GM20431 (cell line): ENCODE data around the gene CIDEA.

Experiments
- in situ Hi-C: fragments of 300-500 bp; cut with MseI, MboI; formaldehyde crosslinking; loops from one replicate; pipeline ENCODE4 v1.15.0; 2020; ENCODE audit warnings: low sequenced_read_pairs; ENCODE audit not compliant: unreplicated experiment

Gene CIDEA

DNA sequence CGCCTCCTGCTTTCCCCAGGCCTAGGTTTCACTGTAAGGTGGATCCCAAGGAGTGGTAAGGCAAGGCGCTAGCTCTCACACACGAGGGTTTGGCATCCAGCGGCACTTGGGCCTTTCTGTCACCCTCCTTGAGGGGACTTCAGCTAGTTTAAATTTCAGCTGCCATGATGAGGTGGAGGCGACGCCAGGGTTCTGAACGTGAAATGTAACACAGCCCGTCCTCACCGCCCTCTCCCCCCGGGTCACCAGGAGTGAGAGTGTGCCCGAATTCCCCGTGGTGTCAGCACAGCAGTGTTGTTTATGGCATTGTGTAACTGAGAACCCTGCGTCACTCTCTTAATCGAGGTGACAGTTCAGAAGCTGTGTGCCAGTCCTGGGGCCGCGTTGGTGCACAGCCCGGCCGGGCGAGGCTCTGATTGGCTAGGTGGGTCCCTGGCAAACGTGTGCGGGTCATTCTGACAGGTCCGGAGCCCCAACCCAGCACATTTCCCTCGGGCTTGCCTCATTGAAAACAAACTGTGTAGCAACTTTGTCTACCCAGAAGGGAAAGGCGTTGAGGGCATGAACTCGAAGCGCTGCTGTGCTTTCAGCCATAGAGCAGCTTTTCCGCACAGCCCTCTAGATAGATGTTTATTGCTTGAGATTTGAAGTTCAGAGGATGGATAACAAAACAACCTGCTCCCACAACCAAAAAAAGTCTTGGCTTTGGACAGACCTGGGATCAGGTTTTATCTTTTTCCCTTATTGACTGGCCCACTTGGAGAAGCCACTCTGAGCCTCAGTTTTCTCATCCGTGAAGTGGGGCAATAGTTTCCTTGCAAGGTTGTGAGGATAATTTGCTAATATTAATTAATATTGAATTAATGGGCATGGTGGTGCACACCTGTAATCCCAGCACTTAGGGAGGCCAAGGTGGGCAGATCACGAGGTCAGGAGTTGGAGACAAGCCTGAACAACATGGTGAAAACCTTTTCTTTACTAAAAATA, 4.9 kb downstream of the CIDEA start:
- in situ Hi-C loops = no loop called here

DNA sequence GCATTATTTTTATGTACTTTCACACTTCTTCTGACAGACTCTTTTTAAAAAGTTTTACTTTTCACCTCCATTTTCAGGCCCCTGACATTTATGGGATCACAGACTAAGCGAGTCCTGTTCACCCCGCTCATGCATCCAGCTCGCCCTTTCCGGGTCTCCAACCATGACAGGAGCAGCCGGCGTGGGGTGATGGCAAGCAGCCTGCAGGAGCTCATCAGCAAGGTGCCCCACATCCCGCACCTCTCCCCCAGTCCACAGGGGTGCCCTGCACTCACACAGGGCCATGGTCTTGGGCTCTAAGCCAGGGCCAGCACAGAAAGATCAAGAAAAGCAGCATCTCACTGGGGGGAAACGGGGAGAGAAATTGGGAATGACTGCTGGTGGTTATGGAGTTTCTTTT, 8.6 kb downstream of the CIDEA start:
- in situ Hi-C loops = no loop called here

DNA sequence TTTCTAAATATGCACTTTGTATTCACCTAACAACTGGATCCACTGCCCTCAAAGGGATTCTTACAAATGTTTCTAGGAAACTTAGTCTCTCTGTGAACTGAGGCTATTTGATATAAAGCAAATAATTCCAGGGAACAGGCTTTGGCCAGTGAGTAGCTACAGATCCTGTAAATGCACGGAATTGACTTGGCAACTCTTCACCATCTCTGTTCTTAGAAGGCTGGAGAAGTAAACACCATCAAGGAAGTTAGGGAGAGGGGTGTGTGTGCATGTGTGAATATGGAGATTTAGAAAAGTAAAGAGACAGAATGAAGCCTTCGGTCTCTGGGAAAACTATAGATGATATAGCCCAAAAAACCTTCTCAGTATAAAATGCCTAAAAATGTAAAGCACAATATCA, 10.7 kb downstream of the CIDEA start:
- in situ Hi-C loops = no loop called here

DNA sequence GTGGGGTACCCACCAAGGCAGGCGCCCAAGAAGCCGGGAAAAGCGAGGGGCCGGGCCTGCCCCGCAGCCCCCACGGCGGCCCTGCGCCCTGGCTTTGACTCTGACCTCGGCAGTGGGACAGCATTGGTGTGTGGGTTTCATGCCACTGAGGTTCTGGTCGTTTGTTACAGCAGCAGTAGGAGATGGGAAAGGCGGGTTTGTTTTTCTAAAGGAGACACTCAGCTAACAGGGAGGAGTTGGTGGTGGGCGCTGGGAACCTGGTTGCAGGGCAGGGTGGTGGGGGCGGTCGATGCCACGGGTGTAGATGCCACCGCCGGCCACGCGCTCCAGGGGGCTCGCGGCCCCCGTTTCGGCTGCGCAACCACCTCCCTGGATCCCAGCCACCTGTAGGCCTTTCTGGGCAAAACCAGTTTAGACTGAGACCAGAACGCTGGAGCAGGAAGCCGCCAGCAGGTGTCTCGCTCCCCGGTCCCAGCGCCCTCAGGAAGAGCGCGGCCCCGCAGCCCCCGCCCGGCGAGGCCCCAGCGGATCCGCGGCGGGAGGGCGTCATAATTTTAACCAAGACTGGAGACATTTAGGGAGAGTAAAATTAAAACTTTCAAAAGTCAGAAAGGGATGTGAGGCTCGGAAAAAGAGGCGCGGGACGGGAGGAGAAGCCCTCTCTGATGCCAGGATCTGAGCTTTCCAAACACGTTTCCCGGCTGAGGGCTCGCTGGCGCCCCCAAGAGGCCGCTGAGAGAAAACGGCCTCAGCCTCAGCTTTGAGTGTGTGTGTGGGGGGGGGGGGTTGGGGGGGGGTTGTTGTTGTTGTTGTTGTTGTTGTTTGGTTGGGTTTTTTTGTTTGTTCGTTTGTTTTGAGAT, 17.4 kb downstream of the CIDEA start:
- in situ Hi-C loops = no loop called here

DNA sequence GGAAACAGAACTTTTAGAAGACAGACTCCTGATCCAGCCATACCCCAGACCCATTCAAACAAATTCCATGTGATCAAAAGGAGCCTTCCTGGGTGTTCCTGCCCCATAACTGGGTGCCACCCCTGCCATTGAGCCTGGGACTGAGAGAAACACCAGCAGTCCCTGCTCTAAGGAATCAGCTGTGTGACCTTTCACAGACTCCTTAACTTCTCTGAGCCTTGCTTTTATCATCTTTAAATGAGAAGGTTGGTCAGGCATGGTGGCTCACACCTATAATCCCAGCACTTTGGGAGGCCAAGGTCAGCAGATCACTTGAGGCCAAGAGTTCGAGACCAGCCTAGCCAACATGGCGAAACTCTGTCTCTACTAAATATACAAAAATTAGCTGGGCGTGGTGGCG, 20.6 kb downstream of the CIDEA start:
- in situ Hi-C loops = no loop called here

DNA sequence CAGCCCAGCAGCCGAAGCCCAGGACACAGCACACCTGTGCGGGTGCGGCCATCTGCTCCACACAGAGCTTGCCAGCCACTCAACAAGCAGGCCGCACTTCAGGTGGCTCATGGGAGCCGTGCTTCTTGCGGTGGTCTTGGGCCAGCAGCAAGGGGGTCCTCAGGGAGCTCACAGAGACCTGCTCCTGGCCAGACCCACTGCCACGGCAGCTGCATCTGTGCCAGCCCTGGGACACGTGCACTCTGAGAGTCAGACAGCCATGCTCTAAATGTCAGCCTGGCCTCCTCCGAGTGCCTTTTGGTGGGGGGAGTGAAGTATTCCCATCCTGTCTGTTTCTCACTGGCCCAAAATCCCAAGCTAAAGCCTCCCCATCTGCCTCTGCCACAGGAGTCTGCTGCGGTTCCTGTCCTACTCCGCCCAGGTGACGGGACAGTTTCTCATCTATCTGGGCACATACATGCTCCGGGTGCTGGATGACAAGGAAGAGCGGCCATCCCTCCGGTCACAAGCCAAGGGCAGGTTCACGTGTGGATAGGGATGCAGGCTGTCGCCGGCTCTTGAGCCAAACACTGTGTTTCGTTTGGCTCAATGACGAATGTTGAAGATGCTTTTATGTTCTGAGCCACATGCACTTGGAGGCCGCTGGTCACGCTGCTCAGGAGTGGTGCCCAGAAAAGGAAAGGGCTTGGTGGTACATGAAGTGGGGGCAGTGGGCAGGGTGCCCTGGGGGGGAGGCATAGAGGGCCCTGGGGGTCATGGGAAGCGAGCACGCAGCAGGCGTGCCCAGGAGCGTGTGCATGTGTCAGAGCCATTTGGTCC, 22.8 kb downstream of the CIDEA start:
- in situ Hi-C loops = no loop called here

DNA sequence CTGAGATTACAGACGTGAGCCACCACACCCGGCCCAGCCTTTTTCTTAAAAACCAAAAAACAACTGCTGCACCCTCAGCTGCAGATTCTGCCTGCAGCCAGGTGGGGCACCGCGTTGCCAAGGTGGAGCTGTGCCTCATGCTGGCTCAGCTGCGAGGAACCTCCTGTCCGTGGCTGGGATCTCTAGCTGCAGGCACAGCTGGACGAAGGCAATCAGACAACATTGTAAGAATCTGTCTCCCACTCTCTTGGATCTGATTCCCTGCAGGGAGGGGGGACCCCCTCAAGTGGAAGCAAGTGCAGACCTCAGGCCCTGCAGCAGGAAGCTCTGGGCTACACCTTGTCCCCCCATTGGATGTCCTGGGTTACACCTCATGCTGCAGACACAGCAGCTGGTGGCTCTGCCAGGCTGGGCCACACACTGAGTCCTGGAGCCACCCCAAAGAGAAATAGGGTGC, 24.1 kb downstream of the CIDEA start:
- in situ Hi-C loops = no loop called here

DNA sequence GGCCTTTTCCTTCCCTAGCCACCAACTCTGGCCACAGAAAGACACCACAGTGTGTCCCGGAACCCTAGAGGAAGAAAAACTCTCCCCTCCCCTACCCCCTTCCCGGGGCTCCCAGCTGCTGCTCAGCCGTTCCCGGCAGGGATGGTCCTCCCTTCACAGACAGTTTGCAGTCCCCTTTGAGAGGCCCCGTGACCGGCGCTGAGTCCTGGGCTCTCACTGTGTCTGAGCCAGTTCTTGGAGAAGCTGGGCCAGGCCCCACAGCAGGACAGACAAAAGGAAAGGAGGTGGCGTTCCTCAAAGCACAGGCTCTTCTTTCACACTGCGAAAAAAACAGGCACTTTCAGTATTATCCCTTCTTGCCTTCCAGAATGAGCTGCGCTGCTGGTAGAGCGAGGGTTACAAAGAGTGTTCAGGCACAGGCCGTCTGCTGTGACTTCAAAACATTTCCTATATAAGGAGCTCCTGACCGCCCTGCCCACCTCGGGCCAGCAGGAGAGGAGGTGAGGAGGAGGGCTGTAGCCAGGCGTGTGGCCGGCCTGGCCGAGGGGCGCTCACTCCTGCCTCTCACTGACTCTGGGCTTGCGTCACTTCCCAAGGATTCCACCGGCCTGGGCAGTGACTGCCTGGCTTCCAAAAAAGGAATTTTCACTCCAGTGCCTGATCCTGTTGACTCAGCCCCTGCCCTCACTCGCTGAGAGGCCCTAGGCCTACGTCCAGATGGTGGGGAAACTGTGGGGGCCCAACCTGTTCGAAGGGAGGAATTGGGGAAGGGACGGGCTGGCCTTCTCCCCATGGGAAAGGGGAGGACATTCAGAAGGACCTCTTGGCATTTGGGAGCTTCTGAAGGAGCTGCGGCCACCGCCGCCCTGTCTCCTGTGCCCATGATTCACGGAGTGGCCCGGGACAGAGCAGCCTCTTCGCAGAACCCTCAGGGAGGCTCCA, 24.9 kb downstream of the CIDEA start:
- in situ Hi-C loops = no loop called here

DNA sequence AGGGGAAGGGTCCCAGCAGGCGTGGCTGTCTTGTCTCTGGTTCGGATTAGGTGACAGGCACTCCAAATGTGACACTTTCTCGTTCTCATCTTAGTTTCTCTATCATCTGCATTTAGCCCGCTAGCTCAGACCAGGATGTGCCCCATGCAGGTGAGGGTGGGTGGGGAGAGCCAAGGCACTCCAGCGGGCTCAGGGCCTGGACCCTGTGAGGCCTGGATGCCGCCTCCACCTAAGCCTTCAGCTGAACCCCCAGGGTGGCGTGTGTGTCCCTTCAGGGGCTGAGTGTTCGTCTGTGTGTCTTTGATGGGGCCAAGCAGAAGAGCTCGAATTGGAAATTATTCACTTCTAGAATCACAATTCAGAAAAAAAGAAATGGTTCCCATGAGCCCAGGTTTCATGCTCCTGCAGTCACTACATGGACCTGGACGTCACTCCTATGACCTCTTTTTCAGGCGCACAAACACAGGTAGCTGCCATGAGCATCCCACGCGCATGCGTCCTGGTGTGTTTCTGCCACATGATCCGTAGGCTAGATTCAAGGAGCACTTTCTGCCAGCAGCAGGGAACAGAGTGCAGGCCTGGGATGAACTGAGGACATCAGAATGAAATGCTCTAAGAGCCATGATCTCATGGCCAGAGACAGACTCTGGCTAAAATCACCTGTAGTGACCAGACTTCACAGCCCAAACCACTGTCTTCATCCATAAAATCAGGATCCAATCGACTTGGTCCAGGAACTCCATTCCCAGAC, 25.8 kb downstream of the CIDEA start:
- in situ Hi-C loops = no loop called here

DNA sequence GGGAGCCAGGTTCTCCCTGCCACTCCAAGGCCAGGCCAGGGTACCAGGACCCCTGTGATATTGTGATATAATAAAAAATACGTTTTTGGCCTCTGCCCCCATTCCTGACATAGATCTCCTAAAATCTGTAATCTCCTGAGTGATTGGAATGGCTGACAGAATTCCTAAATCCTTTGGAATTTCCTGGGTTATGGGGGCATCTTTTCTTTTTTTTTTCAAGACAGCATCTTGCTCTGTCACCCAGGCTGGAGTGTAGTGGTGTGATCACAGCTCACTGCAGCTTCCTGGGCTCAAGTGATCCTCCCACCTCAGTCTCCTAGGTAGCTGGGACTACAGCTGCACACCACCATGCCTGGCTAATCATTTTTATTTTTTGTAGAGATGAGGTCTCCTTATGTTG, 27.7 kb downstream of the CIDEA start:
- in situ Hi-C loops = no loop called here

DNA sequence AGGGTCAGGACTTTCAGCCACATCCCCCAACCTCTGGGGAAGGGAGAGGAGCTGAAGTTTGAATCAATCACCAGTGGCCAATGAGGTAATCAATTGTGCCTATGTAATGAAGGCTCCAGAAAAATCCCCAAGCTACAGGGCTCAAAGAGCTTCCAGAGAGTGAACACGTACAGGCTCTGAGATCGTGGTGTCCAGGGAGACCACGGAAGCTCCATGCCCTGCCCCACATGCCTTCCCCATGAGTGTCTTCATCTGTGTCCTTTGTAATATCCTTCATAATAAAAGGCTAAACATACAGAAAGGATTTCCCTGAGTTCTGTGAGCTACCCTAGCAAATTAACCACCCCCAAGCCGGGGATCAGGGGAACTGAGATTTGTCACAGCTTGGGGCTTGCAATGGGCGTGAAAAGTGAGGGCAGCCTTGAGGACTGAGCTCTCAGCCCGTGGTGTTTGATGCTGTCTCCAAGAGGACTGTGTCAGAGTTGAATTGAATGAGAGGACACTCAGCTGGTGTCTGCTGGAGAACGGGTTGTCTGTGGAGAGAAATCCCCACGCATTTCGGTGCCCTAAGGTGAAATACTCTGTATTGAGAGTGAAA, 28.4 kb downstream of the CIDEA start:
- in situ Hi-C loops = no loop called here

DNA sequence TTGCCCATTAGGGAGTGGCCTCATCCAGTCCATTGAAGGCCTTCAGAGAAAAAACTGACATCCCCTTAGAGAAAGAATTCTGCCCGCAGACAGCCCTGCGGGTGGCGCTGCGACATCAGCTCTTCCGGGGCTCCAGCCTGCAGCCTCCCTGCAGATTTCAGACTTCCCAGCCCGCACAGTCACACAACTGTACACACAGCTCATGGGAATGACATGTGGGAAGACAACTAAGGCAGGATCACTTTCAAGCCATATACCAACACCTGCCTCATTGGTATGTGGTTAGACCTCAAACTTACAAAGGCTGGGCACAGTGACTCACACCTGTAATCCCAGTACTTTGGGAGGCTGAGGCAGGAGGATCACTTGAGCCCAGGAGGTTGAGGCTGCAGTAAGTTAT, 29.1 kb downstream of the CIDEA start:
- in situ Hi-C loops = no loop called here

DNA sequence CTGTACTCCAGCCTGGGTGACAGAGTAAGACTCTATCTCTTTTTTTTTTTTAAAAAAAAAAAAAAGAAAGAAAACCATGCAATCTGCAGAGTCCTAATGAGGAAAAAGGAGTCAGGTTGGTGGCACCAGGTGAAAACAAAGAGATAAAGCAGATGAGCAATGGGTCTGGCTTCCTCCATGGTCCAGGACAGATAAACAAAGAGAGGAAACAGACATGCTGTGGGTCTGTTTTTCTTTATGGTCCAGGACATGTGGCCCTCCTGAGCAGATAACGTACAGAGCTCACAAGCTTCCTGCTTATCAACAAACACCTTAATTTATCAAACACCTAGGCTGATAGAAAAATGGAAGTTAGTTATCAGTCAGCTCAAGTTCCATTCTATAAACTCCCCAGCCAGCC, 29.5 kb downstream of the CIDEA start:
- in situ Hi-C loops = no loop called here

DNA sequence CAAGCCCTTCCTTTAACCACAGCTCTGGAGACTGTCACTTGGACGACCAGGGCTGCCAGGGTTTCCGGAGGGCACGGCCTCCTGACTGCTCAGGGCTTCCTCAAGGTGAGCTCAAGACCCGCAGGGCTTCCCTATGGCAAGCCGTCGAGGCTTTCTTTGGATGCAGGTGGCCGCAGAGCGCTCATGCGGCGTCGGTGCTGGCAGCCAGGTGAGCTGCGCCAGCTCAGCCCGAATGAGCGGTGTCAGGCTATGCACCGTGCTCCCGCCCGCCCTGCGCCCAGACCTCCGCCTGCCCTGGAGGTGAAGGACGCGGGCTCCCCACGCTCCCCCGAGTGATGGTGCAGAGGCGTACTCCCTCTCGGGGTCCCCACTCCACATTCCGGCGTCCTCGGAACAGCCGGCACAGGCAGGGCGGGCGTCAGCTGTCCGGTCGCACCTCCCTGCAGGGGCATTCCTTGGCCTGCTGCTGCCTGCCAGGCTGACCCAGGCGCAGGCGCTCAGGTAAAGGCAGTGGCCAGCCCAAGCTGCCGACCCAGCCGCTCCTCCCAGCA, 33.0 kb downstream of the CIDEA start:
- in situ Hi-C loops = no loop called here

DNA sequence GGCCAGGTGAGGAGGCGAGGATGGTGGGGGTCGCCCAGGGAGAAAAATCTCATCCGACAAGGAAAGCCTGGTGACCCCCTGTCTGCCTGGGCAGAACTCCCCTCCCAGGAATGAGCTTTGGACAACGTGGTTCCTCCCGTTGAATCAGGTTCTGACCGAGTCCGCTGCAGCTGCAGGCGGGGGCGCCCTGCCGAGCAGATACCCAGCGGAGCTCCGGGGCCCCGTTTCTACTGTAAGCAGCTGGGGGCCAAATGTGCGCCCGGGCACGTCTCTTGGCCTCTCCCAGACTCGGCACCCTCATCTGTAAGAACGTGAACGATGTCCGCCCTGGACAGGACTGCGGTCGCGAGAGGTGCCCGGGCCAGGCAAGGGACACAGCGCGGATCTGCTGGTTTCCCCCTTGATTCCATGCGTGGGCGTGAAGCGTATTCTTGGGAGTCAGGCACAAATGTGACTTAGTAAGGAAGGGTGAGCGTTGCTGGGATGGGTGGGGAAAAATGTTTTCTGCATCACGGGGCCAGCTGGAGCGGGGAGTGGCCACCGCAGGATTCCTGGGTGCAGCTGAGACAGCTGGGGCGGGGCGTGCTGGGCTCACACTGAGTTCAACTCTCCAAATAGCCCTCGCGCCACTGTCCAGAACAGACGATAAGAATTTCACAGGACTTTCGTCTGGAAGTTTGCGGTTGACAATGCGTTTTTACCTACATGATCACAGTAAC, 33.7 kb downstream of the CIDEA start:
- in situ Hi-C loops = no loop called here

DNA sequence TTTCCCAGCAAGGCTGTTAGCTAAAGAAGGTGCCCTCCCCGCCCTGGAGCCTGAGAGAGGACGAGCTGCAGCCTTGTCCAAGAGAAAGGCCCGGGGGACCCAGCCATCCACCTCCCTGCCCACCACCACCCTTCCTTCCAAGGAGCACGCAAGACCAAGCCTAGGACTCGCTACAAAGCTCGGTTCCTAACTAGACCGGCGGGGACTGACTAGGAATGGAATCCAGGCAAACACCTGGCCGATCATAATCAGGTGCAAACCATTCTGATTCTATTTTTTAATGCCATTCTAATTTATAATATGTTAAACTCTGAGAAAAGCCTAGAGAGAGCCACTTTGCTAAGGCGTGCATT, 34.2 kb downstream of the CIDEA start:
- in situ Hi-C loops = no loop called here

DNA sequence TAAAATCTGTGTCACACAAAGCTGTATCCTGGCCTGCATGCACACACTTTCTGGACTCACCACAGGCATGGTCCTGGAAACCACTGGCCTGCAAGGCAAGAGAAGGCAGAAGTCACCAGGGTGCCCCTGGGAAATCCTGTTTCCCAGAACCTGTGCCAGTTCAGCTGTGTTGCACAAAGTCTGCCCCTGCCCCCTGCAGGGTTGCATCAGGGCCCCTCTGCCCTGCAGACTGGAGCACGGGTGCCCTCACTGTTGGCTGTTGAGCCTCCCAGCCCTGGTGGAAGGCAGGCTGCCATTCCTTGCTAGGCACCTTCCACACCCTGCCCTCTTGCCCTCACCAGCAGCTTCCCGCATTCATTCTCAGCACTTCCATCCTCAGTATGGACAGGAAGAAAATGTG, 35.9 kb downstream of the CIDEA start:
- in situ Hi-C loops = no loop called here
